K562 (cell line): ENCODE data around the gene C4A. TPM values are rescaled to one million over a fixed set of nuclear protein-coding genes. Genes with fewer than 3 reads are reported as not detected.

Source experiments
- CCAR2 ChIP-seq: fragments of 200-400 bp; formaldehyde crosslinking; IDR thresholded peaks from 2 replicates; pipeline ENCODE4 v1.6.1; 2017; ENCODE audit warnings: mild to moderate bottlenecking, low read depth, low read length
- FOXA3 ChIP-seq, 2 experiments: fragments of 450-650 bp in 1 of 2; sonication (generic) in 1 of 2; formaldehyde crosslinking; IDR thresholded peaks in 1 of 2; conservative IDR thresholded peaks in 1 of 2; 2 replicates each; pipeline versions ENCODE4 v1.4.0 to v1.8.0; 2020 to 2022; ENCODE audit warnings: mild to moderate bottlenecking in 2 of 2, missing genetic modification reagents in 1 of 2
- MECOM ChIP-seq: fragments of 250-450 bp; sonication (Bioruptor Pico); IDR thresholded peaks from 2 replicates; pipeline ENCODE4 v1.8.0; 2022; ENCODE audit warnings: inconsistent platforms
- MYBL2 ChIP-seq, 2 experiments: fragments of 450-650 bp in 1 of 2; sonication (generic) in 1 of 2; formaldehyde crosslinking in 1 of 2; IDR thresholded peaks; 2 replicates each; pipeline versions ENCODE4 v1.6.1 to v1.8.1; 2017 to 2022; ENCODE audit warnings: borderline replicate concordance in 1 of 2, inconsistent platforms in 1 of 2, low read depth in 1 of 2, mild to moderate bottlenecking in 1 of 2, missing genetic modification reagents in 1 of 2, moderate library complexity in 1 of 2
- TAF15 ChIP-seq: fragments of 200-400 bp; formaldehyde crosslinking; IDR thresholded peaks from 2 replicates; pipeline ENCODE4 v1.6.1; 2017; ENCODE audit warnings: mild to moderate bottlenecking, low read depth, low read length, moderate library complexity
- ZNF23 ChIP-seq: fragments of 250-450 bp; sonication (Bioruptor Pico); IDR thresholded peaks from 2 replicates; pipeline ENCODE4 v1.4.0; 2020; ENCODE audit warnings: mild to moderate bottlenecking
- ZNF75A ChIP-seq: fragments of 450-650 bp; formaldehyde crosslinking; IDR thresholded peaks from 2 replicates; pipeline ENCODE4 v1.4.0; 2020; ENCODE audit warnings: mild to moderate bottlenecking
- polyA plus RNA-seq, 8 experiments: library from polyadenylated mRNA; depleted of rRNA in 4 of 8; stranded (reverse) in 5 of 8; unstranded in 3 of 8; fragments of >200 nt; fragmentation: Nextera tagmentation in 2 of 8; fragmentation: Illumina TruSeq in 1 of 8; extraction: Ambion mirVana in 2 of 8; extraction: Trizol in 1 of 8; gene quantifications; 2 replicates each; pipeline versions ENCODE4 v1.2.1 to v1.2.3, GENCODE V29; 2011 to 2014; ENCODE audit warnings: inconsistent platforms in 1 of 8, missing spikeins in 1 of 8
- total RNA-seq, 7 experiments: library from RNA; depleted of rRNA in 6 of 7; stranded (reverse); fragments of >200 nt in 6 of 7; fragmentation: Illumina TruSeq in 2 of 7; extraction: Trizol in 2 of 7; gene quantifications; 2 replicates each; pipeline versions ENCODE4 v1.2.1 to v1.2.3, GENCODE V29; 2011 to 2021; ENCODE audit warnings: low replicate concordance in 1 of 7
- TF ChIP-seq, protein P1 (sequence below), 2 experiments: fragments of 450-650 bp; IDR thresholded peaks; 2 replicates each; pipeline ENCODE4 v1.6.1; 2016
- TF ChIP-seq, protein P2 (sequence below): fragments of 450-650 bp; formaldehyde crosslinking; IDR thresholded peaks from 2 replicates; pipeline ENCODE4 v1.4.0; 2020; ENCODE audit warnings: mild to moderate bottlenecking, moderate library complexity
- TF ChIP-seq, protein P3 (sequence below), 2 experiments: fragments of 450-650 bp; IDR thresholded peaks; 2 replicates each; pipeline ENCODE4 v1.6.1; 2016; ENCODE audit warnings: mild to moderate bottlenecking in 2 of 2, borderline replicate concordance in 1 of 2, low read depth in 1 of 2, moderate library complexity in 1 of 2

The C4A gene
- total and polyA plus RNA-seq, 9 of the 15 experiments (the other 6 are each of a cell fraction or from before 2014, with no cell fraction given), result 0.27 to 7.6 (median 5.0) TPM

DNA sequence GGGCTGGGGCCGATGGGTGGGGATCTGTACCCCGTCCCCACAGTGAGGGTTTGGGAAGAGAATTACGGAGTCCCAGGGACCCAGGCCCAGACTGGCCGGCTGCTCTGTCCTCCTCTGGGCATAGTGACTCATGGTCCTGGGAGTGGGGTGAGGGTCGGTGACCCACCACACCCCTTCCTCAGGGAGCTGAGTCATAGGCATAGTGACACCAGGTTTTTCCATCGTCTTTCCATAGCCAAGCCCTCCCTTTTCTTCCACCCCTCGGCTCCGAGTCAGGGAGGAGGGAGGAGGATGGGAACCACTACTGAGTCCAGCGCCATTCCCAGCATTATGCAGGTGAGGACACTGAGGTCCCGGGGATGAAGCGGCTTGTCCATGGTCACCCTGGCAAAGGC is 65.2 kb downstream of the C4A start (continued):
- TF ChIP-seq, protein P1, sequence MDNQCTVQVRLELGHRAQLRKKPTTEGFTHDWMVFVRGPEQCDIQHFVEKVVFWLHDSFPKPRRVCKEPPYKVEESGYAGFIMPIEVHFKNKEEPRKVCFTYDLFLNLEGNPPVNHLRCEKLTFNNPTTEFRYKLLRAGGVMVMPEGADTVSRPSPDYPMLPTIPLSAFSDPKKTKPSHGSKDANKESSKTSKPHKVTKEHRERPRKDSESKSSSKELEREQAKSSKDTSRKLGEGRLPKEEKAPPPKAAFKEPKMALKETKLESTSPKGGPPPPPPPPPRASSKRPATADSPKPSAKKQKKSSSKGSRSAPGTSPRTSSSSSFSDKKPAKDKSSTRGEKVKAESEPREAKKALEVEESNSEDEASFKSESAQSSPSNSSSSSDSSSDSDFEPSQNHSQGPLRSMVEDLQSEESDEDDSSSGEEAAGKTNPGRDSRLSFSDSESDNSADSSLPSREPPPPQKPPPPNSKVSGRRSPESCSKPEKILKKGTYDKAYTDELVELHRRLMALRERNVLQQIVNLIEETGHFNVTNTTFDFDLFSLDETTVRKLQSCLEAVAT (IDR thresholded peaks at IDR 0.05), result no peak
- TF ChIP-seq, protein P2, sequence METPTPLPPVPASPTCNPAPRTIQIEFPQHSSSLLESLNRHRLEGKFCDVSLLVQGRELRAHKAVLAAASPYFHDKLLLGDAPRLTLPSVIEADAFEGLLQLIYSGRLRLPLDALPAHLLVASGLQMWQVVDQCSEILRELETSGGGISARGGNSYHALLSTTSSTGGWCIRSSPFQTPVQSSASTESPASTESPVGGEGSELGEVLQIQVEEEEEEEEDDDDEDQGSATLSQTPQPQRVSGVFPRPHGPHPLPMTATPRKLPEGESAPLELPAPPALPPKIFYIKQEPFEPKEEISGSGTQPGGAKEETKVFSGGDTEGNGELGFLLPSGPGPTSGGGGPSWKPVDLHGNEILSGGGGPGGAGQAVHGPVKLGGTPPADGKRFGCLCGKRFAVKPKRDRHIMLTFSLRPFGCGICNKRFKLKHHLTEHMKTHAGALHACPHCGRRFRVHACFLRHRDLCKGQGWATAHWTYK (CRISPR knock-in tag), result no peak
- TF ChIP-seq TAF15 (no peak), CCAR2 (no peak), ZNF75A (CRISPR knock-in tag) (no peak), FOXA3 (CRISPR knock-in tag; conservative IDR thresholded peaks at IDR 0.05 in 1 of 2, IDR thresholded peaks at IDR 0.05 in 1 of 2) (no peak), MECOM (CRISPR knock-in tag) (no peak), ZNF23 (CRISPR knock-in tag) (no peak), MYBL2 (IDR thresholded peaks at IDR 0.05; ENCODE audit: low read depth) (no peak), MYBL2 (CRISPR knock-in tag; IDR thresholded peaks at IDR 0.05; ENCODE audit: borderline replicate concordance) (no peak)
- TF ChIP-seq, protein P3, sequence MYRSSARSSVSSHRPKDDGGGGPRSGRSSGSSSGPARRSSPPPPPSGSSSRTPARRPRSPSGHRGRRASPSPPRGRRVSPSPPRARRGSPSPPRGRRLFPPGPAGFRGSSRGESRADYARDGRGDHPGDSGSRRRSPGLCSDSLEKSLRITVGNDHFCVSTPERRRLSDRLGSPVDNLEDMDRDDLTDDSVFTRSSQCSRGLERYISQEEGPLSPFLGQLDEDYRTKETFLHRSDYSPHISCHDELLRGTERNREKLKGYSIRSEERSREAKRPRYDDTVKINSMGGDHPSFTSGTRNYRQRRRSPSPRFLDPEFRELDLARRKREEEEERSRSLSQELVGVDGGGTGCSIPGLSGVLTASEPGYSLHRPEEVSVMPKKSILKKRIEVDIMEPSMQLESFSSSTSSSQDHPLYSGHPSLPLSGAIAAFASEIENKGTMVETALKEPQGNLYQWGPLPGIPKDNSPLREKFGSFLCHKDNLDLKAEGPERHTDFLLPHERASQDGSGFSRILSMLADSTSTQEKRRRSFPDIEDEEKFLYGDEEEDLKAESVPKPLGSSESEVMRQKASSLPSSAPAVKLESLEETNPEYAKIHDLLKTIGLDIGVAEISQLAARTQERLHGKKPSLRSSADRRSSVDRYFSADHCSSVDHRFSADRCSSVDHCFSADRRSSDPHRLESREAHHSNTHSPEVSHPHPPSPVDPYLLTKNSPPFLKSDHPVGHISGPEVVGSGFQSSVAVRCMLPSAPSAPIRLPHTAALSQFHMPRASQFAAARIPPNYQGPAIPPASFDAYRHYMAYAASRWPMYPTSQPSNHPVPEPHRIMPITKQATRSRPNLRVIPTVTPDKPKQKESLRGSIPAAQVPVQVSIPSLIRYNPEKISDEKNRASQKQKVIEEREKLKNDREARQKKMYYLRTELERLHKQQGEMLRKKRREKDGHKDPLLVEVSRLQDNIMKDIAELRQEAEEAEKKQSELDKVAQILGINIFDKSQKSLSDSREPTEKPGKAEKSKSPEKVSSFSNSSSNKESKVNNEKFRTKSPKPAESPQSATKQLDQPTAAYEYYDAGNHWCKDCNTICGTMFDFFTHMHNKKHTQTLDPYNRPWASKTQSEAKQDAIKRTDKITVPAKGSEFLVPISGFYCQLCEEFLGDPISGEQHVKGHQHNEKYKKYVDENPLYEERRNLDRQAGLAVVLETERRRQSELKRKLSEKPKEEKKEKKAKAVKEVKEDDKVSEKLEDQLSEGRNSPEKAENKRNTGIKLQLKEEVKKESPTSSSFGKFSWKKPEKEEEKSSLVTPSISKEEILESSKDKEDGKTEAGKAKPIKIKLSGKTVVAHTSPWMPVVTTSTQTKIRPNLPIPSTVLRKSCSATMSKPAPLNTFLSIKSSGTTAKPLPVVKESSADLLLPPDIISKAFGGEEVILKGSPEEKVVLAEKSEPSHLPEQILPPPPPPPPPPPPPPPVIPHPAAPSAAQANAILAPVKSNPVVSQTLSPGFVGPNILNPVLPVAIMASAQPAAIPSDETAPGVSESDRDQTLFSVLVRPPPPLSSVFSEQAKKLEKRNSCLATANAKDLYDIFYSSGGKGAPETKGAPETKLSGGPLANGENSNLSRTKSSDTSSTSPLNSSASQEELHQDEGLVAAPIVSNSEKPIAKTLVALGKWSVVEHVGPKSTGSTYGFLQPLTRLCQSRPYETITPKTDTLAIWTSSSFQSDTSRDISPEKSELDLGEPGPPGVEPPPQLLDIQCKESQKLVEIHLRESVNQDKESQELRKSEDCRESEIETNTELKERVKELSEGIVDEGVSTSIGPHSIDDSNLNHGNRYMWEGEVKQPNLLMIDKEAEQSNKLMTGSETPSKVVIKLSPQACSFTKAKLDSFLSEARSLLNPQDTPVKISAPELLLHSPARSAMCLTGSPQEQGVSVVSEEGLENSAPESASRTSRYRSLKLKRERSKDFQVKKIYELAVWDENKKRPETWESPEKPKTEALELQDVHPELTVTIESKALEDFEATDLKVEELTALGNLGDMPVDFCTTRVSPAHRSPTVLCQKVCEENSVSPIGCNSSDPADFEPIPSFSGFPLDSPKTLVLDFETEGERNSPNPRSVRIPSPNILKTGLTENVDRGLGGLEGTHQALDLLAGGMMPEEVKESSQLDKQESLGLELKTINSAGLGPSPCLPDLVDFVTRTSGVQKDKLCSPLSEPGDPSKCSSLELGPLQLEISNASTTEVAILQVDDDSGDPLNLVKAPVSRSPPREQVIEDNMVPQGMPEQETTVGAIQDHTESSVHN (IDR thresholded peaks at IDR 0.05; ENCODE audit: borderline replicate concordance in 1 of 2, low read depth in 1 of 2), result no peak
